C4-2B (cell line): Measurements from ENCODE around the gene DCHS1.

Source experiments
- CTCF ChIP-seq: fragments of 450-650 bp; conservative IDR thresholded peaks from 2 replicates; pipeline ENCODE4 v1.5.1; 2017; ENCODE audit warnings: mild to moderate bottlenecking
- ZFX ChIP-seq: fragments of 450-650 bp; IDR thresholded peaks from 2 replicates; pipeline ENCODE4 v1.6.1; 2017

GRCh38 chr11:6633422-6634408 is 21.9 kb downstream of the DCHS1 start:
- TF ChIP-seq CTCF = no peak
- TF ChIP-seq ZFX = no peak
